Renal cortical epithelial cell (primary cell): ENCODE measurements around the gene CIT. TPM values are rescaled to one million over a fixed set of nuclear protein-coding genes. Genes with fewer than 3 reads are reported as not detected.

Source experiments
- DNase-seq: peaks from one replicate; pipeline ENCODE4 v3.0.0-alpha.2; 2011; ENCODE audit warnings: low read depth
- total RNA-seq: library from RNA; depleted of rRNA; stranded (reverse); fragments of >200 nt; gene quantifications from 2 replicates; pipeline ENCODE4 v1.2.3, GENCODE V29; 2014

Gene CIT
- total RNA-seq, 1 donor from 2014 or later, result 9.5 TPM

- DNase-seq, result no peak
Observed at GRCh38 chr12:119803381-119803791, 73.7 kb downstream of the CIT start.

- DNase-seq, result no peak
Observed at GRCh38 chr12:119802472-119802871, 74.6 kb downstream of the CIT start.

GRCh38 chr12:119797090-119797489 is 80.0 kb downstream of the CIT start:
- DNase-seq, result no peak

- DNase-seq, result no peak
Observed at GRCh38 chr12:119796292-119796691, 80.8 kb downstream of the CIT start.

- DNase-seq, result no peak
Observed at GRCh38 chr12:119791453-119791852, 85.7 kb downstream of the CIT start.

- DNase-seq, result peak; percentile 20
Observed at GRCh38 chr12:119788786-119789185, 88.3 kb downstream of the CIT start.

- DNase-seq, result no peak
Observed at GRCh38 chr12:119786539-119786938, 90.6 kb downstream of the CIT start.

GRCh38 chr12:119784673-119785072 is 92.4 kb downstream of the CIT start:
- DNase-seq, result no peak

- no peak for DNase-seq
Observed at GRCh38 chr12:119783787-119784186, 93.3 kb downstream of the CIT start.

GRCh38 chr12:119781804-119782203 is 95.3 kb downstream of the CIT start:
- no peak for DNase-seq

GRCh38 chr12:119780786-119781434 is 96.2 kb downstream of the CIT start:
- peak; percentile 74 for DNase-seq

- no peak for DNase-seq
Observed at GRCh38 chr12:119775246-119775895, 101.7 kb downstream of the CIT start.

GRCh38 chr12:119772431-119772830 is 104.7 kb downstream of the CIT start:
- no peak for DNase-seq

GRCh38 chr12:119770146-119770545 is 107.0 kb downstream of the CIT start:
- no peak for DNase-seq

- no peak for DNase-seq
Observed at GRCh38 chr12:119762619-119763018, 114.5 kb downstream of the CIT start.

GRCh38 chr12:119758722-119759121 is 118.4 kb downstream of the CIT start:
- no peak for DNase-seq

GRCh38 chr12:119758234-119758633 is 118.9 kb downstream of the CIT start:
- DNase-seq, result no peak

- DNase-seq, result peak; percentile 51
Observed at GRCh38 chr12:119751961-119752360, 125.2 kb downstream of the CIT start.

- DNase-seq, result peak; percentile 13
Observed at GRCh38 chr12:119749666-119750065, 127.5 kb downstream of the CIT start.

GRCh38 chr12:119748497-119748896 is 128.6 kb downstream of the CIT start:
- peak; percentile 81 for DNase-seq

GRCh38 chr12:119746169-119746568 is 131.0 kb downstream of the CIT start:
- DNase-seq, result no peak

- no peak for DNase-seq
Observed at GRCh38 chr12:119744900-119745606, 132.1 kb downstream of the CIT start.

GRCh38 chr12:119742700-119743099 is 134.4 kb downstream of the CIT start:
- DNase-seq, result no peak
